ENCODE data around the gene CPN1.

Gene CPN1

DNA sequence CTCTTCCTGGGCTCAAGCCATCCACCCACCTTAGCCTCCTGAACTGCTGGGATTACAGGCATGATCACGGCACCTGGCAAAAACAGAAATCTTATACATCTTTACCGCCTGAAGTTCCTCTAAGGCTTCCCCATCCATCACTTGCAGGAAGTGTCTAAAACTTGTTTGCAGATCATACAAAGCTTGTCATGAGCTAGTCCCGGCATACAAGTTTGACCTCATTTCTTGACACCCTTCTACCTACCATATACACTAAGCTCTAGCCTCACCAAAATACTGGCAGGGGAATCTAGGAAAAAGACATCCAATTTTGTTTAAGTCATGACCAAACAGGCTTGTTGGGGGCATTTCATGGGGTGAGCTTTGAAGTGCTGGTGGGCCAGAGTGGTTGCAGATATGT lies 86.4 kb downstream of the CPN1 start:
- no peak for DNase-seq

DNA sequence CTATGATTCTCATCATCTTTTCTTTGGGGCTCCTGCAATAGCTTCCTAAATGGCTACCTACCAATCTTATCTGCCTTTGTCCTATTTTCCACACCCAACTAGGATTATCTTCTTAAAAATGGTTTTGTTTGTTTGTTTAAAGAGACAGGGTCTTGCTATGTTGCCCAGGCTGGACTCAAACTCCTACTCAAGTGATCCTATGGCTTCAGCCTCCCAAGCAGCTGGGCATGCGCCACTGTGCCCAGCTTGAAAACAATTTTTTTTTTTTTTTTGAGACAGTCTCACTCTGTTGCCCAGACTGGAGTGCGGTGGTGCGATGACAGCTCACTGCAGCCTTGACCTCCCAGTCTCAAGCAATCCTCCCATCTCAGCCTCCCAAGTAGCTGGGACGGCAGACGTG lies 86.9 kb downstream of the CPN1 start:
- no peak for DNase-seq

DNA sequence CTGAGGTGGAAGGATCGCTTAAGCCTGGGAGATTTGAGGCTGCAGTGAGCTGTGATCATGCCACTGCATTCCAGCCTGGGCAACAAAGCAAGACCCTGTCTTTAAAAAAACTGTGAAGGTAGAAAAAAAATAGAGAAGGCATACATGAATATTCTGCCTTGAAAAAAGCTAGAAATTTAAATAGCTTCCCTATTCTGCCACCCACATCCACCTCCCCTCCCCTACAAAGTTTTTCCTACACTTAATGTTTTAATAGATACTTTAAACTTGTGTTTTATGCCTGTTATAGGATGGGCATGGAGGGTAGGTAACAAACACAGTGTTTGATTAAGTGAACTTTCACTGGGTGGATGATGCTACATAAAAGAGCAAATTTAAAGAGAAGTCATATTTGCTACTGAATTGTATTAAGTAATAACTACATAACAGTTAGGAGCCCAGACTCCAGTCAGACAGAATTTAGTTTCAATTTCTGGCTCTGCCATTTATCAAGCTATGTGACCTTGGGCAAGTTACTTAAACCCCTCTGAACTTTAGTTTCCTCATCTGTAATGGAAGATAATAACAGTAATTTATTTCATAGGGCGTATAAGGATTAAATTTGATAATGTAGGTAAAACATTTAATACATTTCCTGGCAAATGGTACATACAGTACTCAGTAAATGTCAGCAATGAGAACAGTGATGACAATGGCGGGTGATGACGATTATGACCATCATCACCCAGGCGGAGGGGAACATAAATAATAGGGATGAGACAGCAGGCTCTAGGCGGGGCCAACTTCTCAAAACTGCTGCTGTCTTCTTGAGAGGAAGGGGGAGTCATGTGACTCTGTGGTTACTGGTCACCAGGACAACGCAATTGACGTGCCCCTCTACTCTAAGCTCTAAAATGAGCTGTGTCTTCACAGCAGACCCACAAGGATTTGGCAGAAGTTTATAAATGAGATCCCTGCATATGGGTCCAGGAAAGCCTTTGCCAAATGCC lies 87.7 kb downstream of the CPN1 start:
- DNase-seq = peak; percentile 37

Data from NCI-H187 treated with DMSO at 0.1 percent for 48 hours (cell line).